Activated T-cell treated with anti-CD3 and anti-CD28 coated beads for 4 hours (primary cell): ENCODE data around the gene KRT23.

ENCODE experiments used
- DNase-seq: peaks from one replicate; pipeline ENCODE4 v3.0.0-alpha.2; 2020

The KRT23 gene

DNA sequence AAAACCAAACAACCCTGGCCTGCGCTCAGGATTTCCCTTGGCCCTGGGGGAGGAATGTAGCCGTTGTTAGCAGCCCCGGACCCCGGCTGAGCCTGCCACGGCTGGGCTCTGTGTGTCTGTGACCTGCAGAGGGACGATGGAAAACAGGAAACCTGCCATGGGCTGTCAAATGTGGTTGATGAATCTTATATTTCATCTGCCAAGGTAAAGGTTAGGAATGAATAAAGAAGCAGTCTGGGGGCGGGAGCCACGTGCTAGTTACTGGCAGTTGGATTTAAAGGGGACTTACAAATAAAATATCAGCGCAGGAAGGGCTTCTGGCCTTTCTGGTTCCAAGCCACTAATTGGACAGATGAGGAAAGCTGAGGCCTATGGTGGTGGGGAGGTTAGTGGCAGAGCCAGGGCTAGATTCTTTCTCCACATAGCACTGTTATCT lies at the start of gene KRT23:
Gene KRT23, minus strand, starts transcription at position 263 of the 436 bp plus-strand sequence. CDS start 1,043 bp downstream, outside the sequence.
- no peak for DNase-seq

GRCh38 chr17:40986920-40987319 lies 49.5 kb upstream of the KRT23 start:
- no peak for DNase-seq

DNA sequence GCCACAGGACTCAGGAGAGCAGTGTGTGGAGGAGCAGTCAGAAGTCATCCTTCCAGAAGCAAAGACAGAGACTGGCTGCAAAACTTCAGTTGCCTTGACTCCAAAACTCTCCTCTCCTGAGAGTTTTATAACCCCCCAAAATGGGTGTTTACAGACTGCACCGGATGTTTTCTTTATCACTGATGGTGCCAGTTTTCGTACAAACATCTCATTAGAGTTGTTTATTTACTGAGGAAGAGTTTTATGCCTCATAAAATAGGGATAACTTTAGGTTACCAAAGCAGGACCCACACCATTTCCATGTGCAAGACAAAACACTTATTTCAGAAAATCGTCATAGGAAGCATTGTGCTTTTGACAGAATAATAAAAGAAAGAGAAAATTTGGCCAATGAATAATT lies 46.8 kb upstream of the KRT23 start, which contains the start of gene KRT40:
Gene KRT40, minus strand, starts transcription at position 101 of the 400 bp plus-strand sequence. Its CDS starts 53 bp downstream, at position 48.
- DNase-seq = no peak

GRCh38 chr17:40981115-40981514 lies 43.7 kb upstream of the KRT23 start:
- DNase-seq = no peak

DNA sequence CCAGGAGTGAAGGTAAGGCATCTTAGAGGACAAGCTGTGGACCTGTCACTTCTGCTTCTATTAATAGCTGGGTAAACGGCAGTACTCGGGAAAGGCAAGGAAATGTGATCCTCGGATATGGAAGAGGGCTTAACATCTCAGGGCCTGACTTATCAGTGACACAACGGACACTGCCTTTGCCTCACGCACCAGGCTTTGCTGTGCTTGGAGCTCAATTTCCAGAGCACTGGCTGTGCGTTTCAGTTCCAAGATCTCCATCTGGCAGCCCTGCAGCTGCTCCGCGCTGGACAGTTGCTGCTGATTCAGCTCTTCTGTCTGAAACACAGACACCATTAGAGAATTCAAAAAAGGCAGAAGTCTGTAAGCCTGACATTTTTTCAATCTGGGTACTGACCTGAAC lies 43.1 kb upstream of the KRT23 start:
- DNase-seq = no peak

DNA sequence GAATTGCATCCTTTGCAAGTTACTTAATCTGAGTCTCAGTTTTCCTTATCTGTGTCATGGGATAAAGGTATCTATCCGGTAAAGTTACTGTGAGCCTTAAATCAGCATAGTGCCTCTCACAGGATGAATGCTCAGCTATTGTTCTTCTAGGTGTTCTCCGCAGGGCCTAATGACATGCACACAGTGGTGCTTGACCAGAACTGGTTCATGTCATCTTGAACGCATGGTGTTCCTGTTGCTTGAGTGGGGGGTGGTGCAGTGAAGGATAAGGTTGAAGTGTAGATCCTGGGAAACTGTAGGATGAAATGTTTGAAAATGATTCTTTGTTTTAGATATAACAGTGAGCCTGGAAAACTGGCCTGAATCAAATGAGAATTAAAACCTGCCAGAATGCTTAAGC lies 42.7 kb upstream of the KRT23 start:
- no peak for DNase-seq

GRCh38 chr17:40978575-40979151 lies 41.2 kb upstream of the KRT23 start:
- no peak for DNase-seq

DNA sequence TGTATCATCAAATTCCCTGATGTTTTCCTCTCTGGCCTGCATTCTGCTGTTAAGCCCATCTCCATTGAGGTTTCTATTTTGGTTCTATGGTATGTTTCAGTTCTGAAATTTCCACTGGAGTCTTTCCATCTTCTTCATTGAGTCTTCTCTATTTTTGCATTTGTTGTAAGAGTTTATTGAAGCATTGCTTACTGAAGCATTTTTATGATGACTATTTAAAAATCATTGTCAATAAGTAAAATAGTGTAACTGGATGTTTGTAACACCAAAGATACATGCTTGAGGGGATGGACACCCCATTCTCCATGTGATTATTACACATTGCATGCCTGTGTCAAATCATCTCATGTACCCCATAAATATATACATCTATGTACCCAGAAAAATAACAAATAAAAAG lies 38.1 kb upstream of the KRT23 start:
- DNase-seq = no peak

- DNase-seq = no peak
Measured at GRCh38 chr17:40974366-40974765, 36.9 kb upstream of the KRT23 start.

GRCh38 chr17:40967582-40967981 lies 30.1 kb upstream of the KRT23 start:
- DNase-seq = no peak

GRCh38 chr17:40966848-40967247 lies 29.4 kb upstream of the KRT23 start, which contains the start of gene KRT39:
TSS of gene KRT39 (minus strand) at chr17:40966948. CDS start at chr17:40966856, 92 bp downstream.
- no peak for DNase-seq

GRCh38 chr17:40963838-40964237 lies 26.4 kb upstream of the KRT23 start:
- DNase-seq = no peak

GRCh38 chr17:40962059-40962561 lies 24.7 kb upstream of the KRT23 start:
- DNase-seq = no peak

DNA sequence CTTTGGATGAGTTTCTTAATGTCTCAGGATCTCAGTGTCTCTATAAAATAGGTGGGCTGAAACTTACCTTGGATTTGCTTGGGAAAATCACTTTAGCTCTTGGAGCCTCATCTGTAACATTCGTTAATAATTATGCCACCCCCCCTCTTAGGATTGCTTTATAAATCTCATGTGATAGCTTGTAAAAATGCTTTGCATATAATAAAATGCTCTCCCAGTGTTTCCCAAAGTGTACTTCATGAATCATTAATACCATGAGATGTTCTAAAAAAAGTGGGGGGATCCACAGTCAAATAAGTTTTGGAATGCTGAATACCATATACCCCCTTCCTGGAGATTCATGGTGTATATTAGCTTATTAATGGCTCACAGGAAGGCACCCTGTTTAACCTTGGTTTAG lies 24.1 kb upstream of the KRT23 start:
- DNase-seq = no peak

DNA sequence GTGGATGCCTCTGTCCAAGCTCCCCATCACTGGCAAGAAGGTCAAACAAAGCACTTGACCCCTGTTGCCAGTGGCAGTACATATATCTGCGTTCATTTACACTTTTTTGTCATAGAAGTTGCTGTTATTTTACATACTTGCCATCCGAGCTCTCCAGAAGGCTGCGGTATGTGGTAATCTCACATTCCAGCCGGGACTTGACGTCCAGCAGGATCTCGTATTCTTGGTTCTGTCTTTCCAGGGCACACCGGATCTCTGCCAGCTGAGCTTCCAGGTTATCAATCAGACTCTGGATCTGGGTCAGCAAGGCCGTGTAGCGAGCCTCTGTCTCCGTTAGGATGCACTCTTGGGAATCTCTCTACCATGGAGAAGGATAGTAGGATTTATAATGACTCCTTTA lies 22.7 kb upstream of the KRT23 start:
- no peak for DNase-seq

DNA sequence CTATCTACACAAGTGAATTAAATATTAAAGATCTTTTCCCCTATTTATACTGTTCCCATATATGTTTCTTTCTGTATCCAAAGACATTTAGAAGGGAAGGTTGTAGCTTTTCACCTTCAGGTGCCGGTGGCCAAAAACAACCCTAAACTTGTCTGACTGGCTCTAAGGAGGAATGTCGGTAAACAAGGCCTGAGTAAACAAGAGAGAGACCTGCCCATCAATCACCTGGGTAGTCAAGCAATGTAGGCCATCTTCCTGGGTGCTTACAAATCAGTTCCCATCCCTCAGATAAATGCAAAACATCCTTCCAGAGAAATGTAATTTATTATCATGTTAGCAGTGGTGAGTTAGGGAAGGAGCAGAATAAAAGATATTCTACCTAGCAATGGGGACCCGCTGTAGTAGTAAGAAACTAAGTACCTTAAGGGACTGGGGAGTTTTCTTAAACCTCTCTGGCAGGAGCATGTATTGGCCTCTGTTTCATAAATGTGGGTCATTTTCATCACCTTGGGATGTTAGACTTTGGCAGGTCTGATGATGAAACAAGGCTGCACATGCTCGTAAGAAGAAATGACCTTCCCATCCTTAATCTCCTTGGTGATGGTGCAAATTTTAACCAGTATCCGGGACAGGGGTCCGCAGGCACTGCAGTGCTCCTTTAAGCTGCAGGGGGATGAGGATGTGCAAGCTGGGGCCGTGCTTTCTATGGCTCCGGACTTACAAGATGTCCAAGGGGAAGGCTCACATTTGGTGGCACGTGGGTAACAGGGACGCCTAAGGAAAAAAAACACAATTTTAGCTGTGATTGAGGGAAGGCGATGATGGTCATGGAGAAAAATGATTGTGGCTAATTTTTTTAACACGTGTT lies 20.9 kb upstream of the KRT23 start:
- no peak for DNase-seq

DNA sequence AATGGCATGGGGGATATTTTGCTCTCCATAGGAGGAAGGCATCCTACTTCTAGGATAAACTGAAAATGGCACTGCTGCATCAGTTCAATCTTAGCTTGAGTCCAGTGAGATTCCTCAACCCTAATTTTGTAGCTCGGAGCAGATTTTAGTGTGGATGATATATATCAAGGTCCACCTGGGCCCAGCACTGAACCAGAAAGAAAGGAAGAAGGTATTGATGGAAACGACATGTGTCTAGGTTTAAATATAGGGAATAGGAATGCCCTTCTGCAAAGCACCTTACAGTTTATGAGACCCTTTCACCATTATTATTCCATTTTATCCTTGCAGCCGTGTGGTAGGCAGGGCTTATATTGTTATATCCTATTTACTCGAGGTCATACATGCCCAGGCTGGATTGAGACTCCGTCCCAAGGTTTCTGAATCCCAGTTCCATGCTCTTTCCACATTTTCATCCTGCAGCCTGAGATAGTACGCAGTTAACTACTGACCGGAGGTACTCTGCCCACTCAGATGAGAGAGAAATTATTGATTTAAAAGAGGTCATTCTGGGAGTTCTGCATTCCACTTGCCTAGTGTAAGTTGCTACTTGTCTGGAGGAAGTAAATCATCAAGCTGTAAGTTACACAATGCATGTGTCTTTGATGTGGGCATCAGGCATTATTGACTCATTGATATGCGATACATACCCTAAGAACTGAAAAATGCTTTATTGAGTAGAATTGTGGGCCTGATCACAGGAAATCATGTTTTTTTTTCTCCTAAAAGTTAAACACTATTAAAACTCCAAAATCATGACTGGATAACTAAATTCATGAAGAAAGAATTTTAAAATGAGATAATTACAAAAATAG lies 19.2 kb upstream of the KRT23 start:
- no peak for DNase-seq

GRCh38 chr17:40953881-40954280 lies 16.4 kb upstream of the KRT23 start:
- DNase-seq = no peak

GRCh38 chr17:40952661-40953060 lies 15.2 kb upstream of the KRT23 start:
- no peak for DNase-seq

GRCh38 chr17:40952154-40952553 lies 14.7 kb upstream of the KRT23 start:
- DNase-seq = no peak

DNA sequence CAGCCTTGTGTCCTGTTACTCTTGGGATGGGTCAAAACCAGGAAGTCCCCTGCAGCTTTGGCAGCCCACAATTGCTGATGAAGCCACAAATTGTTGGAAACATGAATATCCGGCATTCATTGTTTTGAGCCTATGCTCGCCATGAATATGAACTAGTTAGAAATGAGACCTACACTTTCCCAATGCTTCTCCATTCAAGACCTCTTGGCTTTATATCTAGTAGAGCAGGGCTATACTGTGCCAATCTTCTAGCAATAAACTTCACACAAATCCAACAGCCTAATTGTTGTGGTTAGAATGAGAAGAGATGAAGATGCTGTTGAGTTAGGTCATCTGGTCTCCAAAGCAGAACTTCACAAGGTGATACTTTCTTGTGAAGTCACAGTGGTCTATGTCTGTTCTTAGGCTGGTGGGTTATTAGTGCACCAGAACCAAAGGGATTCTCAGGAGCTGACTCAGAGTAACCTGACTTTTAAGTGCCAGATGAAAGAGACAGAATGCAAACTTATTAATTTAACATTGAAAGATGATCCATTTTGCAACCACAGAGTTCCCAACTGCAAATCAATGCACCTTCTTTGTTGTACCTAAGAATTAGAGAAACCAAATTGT lies 13.7 kb upstream of the KRT23 start:
- DNase-seq = no peak

DNA sequence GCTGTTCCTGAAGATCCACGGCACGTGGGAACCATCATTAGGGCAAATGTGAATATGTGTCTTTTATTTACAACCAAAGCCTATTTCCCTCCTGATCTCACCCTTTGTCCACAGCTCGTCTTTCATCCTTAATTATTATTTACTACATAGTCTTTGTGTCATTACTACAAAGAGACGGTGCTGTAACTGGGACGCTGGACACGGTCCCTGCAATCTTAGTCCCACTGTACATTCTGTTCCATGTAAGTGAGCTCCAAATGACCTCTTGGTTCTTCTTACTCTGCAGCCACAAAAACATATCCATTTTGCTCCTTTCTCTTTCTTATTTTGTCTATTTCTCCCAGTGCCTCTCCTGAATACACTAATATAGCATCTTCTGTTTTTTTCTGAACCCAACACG lies 12.7 kb upstream of the KRT23 start:
- DNase-seq = no peak

GRCh38 chr17:40949418-40949817 lies 12.0 kb upstream of the KRT23 start:
- DNase-seq = no peak
